H9 (cell line): Measurements from ENCODE around the gene LYPD1. TPM values are rescaled to one million over a fixed set of nuclear protein-coding genes. Genes with fewer than 3 reads are reported as not detected.

Experiments
- DNase-seq: peaks from one replicate; pipeline ENCODE4 v3.0.0-alpha.2; 2017
- H2AFZ ChIP-seq: one replicate; pipeline ENCODE4 v1.6.1; 2013; ENCODE audit warnings: mild to moderate bottlenecking, low read length, control low read depth, moderate library complexity
- H2AK5ac ChIP-seq: 2 replicates; pipeline ENCODE4 v1.6.1; 2013; ENCODE audit warnings: low read length, control low read depth, mixed read lengths; ENCODE audit not compliant: insufficient read length
- H2BK120ac ChIP-seq: one replicate; pipeline ENCODE4 v1.6.1; 2013; ENCODE audit warnings: low read depth, mild to moderate bottlenecking, low read length, control low read depth, inconsistent platforms; ENCODE audit not compliant: poor library complexity, severe bottlenecking
- H2BK12ac ChIP-seq: 2 replicates; pipeline ENCODE4 v1.6.1; 2013; ENCODE audit warnings: low read length, control low read depth, mixed read lengths, low read depth; ENCODE audit not compliant: insufficient read length
- H2BK15ac ChIP-seq: 2 replicates; pipeline ENCODE4 v1.6.1; 2013; ENCODE audit warnings: low read depth, low read length, control low read depth
- H2BK20ac ChIP-seq: one replicate; pipeline ENCODE4 v1.6.1; 2013; ENCODE audit warnings: low read depth, mild to moderate bottlenecking, low read length, control low read depth, inconsistent platforms; ENCODE audit not compliant: poor library complexity, severe bottlenecking
- H2BK5ac ChIP-seq: 2 replicates; pipeline ENCODE4 v1.6.1; 2013; ENCODE audit warnings: low read length, control low read depth, mixed read lengths; ENCODE audit not compliant: insufficient read length
- H3K14ac ChIP-seq: 2 replicates; pipeline ENCODE4 v1.6.1; 2013; ENCODE audit warnings: low read length, control low read depth; ENCODE audit not compliant: insufficient read depth
- H3K18ac ChIP-seq: 2 replicates; pipeline ENCODE4 v1.6.1; 2013; ENCODE audit warnings: low read depth, mild to moderate bottlenecking, mixed read lengths, low read length, control low read depth; ENCODE audit not compliant: insufficient read length
- H3K23ac ChIP-seq: 2 replicates; pipeline ENCODE4 v1.6.1; 2013; ENCODE audit warnings: low read length, control low read depth, mixed read lengths, low read depth; ENCODE audit not compliant: insufficient read length
- H3K23me2 ChIP-seq: 2 replicates; pipeline ENCODE4 v1.6.1; 2013; ENCODE audit warnings: low read depth, mild to moderate bottlenecking, mixed read lengths, low read length, control low read depth; ENCODE audit not compliant: insufficient read length, poor library complexity, severe bottlenecking
- H3K27ac ChIP-seq: 2 replicates; pipeline ENCODE4 v1.5.1; 2013; ENCODE audit warnings: low read length, control low read depth, mixed read lengths, low read depth; ENCODE audit not compliant: insufficient read length
- H3K27me3 ChIP-seq: 2 replicates; pipeline ENCODE4 v1.6.1; 2013; ENCODE audit warnings: low read length, control low read depth, inconsistent platforms; ENCODE audit not compliant: insufficient read depth
- H3K4ac ChIP-seq: 2 replicates; pipeline ENCODE4 v1.6.1; 2013; ENCODE audit warnings: low read depth, mild to moderate bottlenecking, control low read depth, inconsistent platforms, low read length, moderate library complexity
- H3K4me1 ChIP-seq: 2 replicates; pipeline ENCODE4 v1.6.1; 2013; ENCODE audit warnings: low read length, control low read depth, inconsistent platforms; ENCODE audit not compliant: insufficient read depth
- H3K4me2 ChIP-seq: 2 replicates; pipeline ENCODE4 v1.6.1; 2013; ENCODE audit warnings: low read length, control low read depth, mixed read lengths; ENCODE audit not compliant: insufficient read length, insufficient read depth
- H3K56ac ChIP-seq: 2 replicates; pipeline ENCODE4 v1.6.1; 2013; ENCODE audit warnings: low read depth, mild to moderate bottlenecking, mixed read lengths, low read length, control low read depth; ENCODE audit not compliant: insufficient read length
- H3K79me1 ChIP-seq: 2 replicates; pipeline ENCODE4 v1.6.1; 2013; ENCODE audit warnings: low read depth, mild to moderate bottlenecking, moderate library complexity, low read length, control low read depth, inconsistent platforms; ENCODE audit not compliant: insufficient read depth, poor library complexity, severe bottlenecking
- H3K79me2 ChIP-seq: 2 replicates; pipeline ENCODE4 v1.6.1; 2013; ENCODE audit warnings: low read length, control low read depth, inconsistent platforms; ENCODE audit not compliant: insufficient read depth
- H3K9ac ChIP-seq: 2 replicates; pipeline ENCODE4 v1.6.1; 2013; ENCODE audit warnings: low read length, control low read depth, mixed read lengths; ENCODE audit not compliant: insufficient read length; ENCODE audit errors: extremely low read depth
- H3K9me3 ChIP-seq: one replicate; pipeline ENCODE4 v1.6.1; 2013; ENCODE audit warnings: low read depth, low read length, inconsistent platforms; ENCODE audit not compliant: control insufficient read depth
- H3T11ph ChIP-seq: one replicate; pipeline ENCODE4 v1.6.1; 2013; ENCODE audit warnings: mild to moderate bottlenecking, low read length, control low read depth, inconsistent platforms
- H4K20me1 ChIP-seq: one replicate; pipeline ENCODE4 v1.6.1; 2013; ENCODE audit not compliant: control insufficient read depth, insufficient read length, insufficient read depth
- H4K5ac ChIP-seq: 2 replicates; pipeline ENCODE4 v1.6.1; 2013; ENCODE audit warnings: low read depth, mild to moderate bottlenecking, mixed read lengths, low read length, control low read depth; ENCODE audit not compliant: insufficient read length
- H4K8ac ChIP-seq: replicated peaks from 2 replicates; pipeline ENCODE4 v1.6.1; 2013; ENCODE audit warnings: low read length, control low read depth, mixed read lengths, low read depth; ENCODE audit not compliant: insufficient read length
- H4K91ac ChIP-seq: 2 replicates; pipeline ENCODE4 v1.6.1; 2013; ENCODE audit warnings: low read depth, mild to moderate bottlenecking, moderate library complexity, mixed read lengths, low read length, control low read depth; ENCODE audit not compliant: insufficient read length
- H3K27ac Mint-ChIP-seq, 3 experiments: 2 replicates in 2 of 3; 3 replicates in 1 of 3; pipeline ENCODE4 v1.8.0; 2020 to 2021; ENCODE audit warnings: mixed read lengths in 3 of 3, mild to moderate bottlenecking in 1 of 3, moderate library complexity in 1 of 3
- H3K27me3 Mint-ChIP-seq: 2 replicates; pipeline ENCODE4 v1.8.0; 2021; ENCODE audit warnings: low read depth, mild to moderate bottlenecking, moderate library complexity, mixed read lengths
- H3K36me3 Mint-ChIP-seq, 3 experiments: 2 replicates in 2 of 3; 3 replicates in 1 of 3; pipeline ENCODE4 v1.8.0; 2020 to 2021; ENCODE audit warnings: low read depth in 3 of 3, mixed read lengths in 3 of 3; ENCODE audit not compliant: insufficient read depth in 1 of 3
- H3K4me1 Mint-ChIP-seq, 2 experiments: 2 replicates each; pipeline ENCODE4 v1.8.0; 2020; ENCODE audit warnings: mixed read lengths in 2 of 2
- H3K4me3 Mint-ChIP-seq, 2 experiments: 2 replicates in 1 of 2; 3 replicates in 1 of 2; pipeline ENCODE4 v1.8.0; 2020 to 2021; ENCODE audit warnings: mild to moderate bottlenecking in 2 of 2, mixed read lengths in 2 of 2, moderate library complexity in 1 of 2
- H3K9me3 Mint-ChIP-seq, 2 experiments: 2 replicates in 1 of 2; 3 replicates in 1 of 2; pipeline ENCODE4 v1.8.0; 2020; ENCODE audit warnings: mild to moderate bottlenecking in 2 of 2, mixed read lengths in 2 of 2, moderate library complexity in 1 of 2
- CTCF ChIP-seq: fragments of 200-600 bp; sonication (generic); conservative IDR thresholded peaks from 3 replicates; pipeline ENCODE4 v1.8.0; 2021; ENCODE audit warnings: antibody characterized with exemption, mild to moderate bottlenecking
- WGBS: extraction: QIAGEN DNeasy Blood & Tissue Kit; methylation state at CpG from one replicate; pipeline ENCODE4 v1.1.7; 2013; ENCODE audit warnings: missing lambda C conversion rate, low lambda C conversion rate, mixed read lengths; ENCODE audit not compliant: insufficient read length; ENCODE audit errors: extremely low coverage; 5-methylcytosine and 5-hydroxymethylcytosine counted together
- long read RNA-seq: library from polyadenylated mRNA; unstranded; transcript quantifications from one replicate; pipeline ENCODE4 v2.0.0, GENCODE V29; 2020
- total RNA-seq: library from RNA; stranded (reverse); gene quantifications from 2 replicates; pipeline ENCODE4 v1.2.1, GENCODE V29; 2021

LYPD1 gene
- 10.6 and 11.2 TPM in 2 replicates for total RNA-seq
- long read RNA-seq, transcript LYPD1-202 (3 exons, 1,891 nt) = major isoform, 73 of 90 reads
- long read RNA-seq, transcript LYPD1-201 (3 exons, 1,033 nt) = minor isoform, 5 of 90 reads
- long read RNA-seq, partial matches to known transcripts = 1 of 90 reads
- long read RNA-seq, other reads (novel, unspliced or antisense) = 11 of 90 reads

GRCh38 chr2:132669908-132670495 lies at the start of gene LYPD1:
Gene LYPD1, minus strand, starts transcription at chr2:132670205. Its CDS starts 273 bp downstream, at chr2:132669932.
- H3K9ac ChIP-seq = no peak within 1 kb of the TSS
- no CpG with 5 or more reads among the region's 59 CpGs for WGBS
- Mint-ChIP-seq H3K36me3 (no peaks in the 10 kb centered on the region; a peak in 1 of 7 replicates), H3K4me1 (peaks cover 15 to 16% of the 10 kb centered on the region in 2 experiments), H3K27me3 (peaks cover 75% of the 10 kb centered on the region), H3K4me3 (peak within 1 kb of the TSS; percentile 77 to 93), H3K9me3 (peaks cover 0 to 2% of the 10 kb centered on the region in 2 experiments; a peak in 2 of 5 replicates), H3K27ac (peak within 1 kb of the TSS in 1 of 3 experiments; percentile 95; a peak in 1 of 7 replicates)
- TF ChIP-seq CTCF = no peak
- H3K56ac ChIP-seq = no peak within 1 kb of the TSS
- no peak within 1 kb of the TSS for H4K8ac ChIP-seq
- peaks cover 30% of the 10 kb centered on the region for H3K23me2 ChIP-seq
- no peak within 1 kb of the TSS for H2AFZ ChIP-seq
- no peak within 1 kb of the TSS for H2BK5ac ChIP-seq
- no peaks in the 10 kb centered on the region for H3K9me3 ChIP-seq
- H2AK5ac ChIP-seq = no peak within 1 kb of the TSS
- H3K4me2 ChIP-seq = peak within 1 kb of the TSS; percentile 87
- no peak within 1 kb of the TSS for H3K23ac ChIP-seq
- H3K14ac ChIP-seq = no peak within 1 kb of the TSS; the same call in 1 of the 2 replicates
- H2BK12ac ChIP-seq = no peak within 1 kb of the TSS
- no peak within 1 kb of the TSS for H3K18ac ChIP-seq
- no peak within 1 kb of the TSS for H4K91ac ChIP-seq
- no peaks in the 10 kb centered on the region for H3K4me1 ChIP-seq
- no peak within 1 kb of the TSS for H2BK120ac ChIP-seq
- H3K4ac ChIP-seq = no peak within 1 kb of the TSS
- no peak within 1 kb of the TSS for H2BK15ac ChIP-seq
- no peaks in the 10 kb centered on the region for H3K79me2 ChIP-seq
- no peak within 1 kb of the TSS for H2BK20ac ChIP-seq
- no peak within 1 kb of the TSS for H3K27ac ChIP-seq
- DNase-seq = peak; percentile 66
- H4K5ac ChIP-seq = no peak within 1 kb of the TSS
- H3K27me3 ChIP-seq = peaks cover 23% of the 10 kb centered on the region; the same call in 1 of the 2 replicates
- H3T11ph ChIP-seq = no peak within 1 kb of the TSS
- no peaks in the 10 kb centered on the region for H4K20me1 ChIP-seq
- H3K79me1 ChIP-seq = no peaks in the 10 kb centered on the region
